GM19328 (cell line): ENCODE measurements around the gene CDKAL1.

Experiments
- ATAC-seq: cut with Tn5 transposase; IDR thresholded peaks from one replicate; pipeline ENCODE4 v1.9.1; 2021; ENCODE audit warnings: mild to moderate bottlenecking, moderate library complexity; ENCODE audit not compliant: unreplicated experiment

Gene CDKAL1

DNA sequence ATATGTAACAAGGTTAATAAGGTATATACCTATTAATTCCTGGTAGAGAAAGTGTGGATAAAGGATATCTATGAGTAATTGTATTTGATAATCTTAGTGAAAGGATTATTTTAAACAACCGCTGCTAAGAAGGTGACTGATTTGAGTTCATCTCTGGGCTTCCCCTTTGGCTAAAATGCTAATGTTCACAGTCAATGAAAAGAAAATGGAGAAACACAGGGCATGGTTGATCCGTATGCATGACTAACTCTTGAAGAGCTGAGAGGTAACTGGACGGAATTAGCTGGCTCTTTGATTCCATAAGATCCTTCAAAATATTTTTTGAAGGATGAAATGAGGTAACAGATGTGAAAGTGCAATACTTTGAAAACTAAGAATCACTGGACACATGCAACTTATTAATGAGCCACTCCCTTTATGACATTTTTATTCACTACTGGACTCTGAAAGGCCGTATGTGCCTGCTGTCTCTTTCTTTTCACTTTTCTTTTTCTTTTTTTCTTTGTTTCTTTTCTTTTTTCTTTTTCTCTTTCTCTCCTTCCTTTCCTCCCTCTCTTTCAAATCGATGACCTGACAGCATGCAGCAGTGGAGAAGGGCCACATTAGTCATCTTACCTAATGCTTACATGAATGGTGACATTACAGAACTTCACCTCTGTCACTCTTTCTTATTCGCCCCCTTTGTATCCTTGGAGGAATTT lies 464.6 kb downstream of the CDKAL1 start:
- ATAC-seq, result no peak

DNA sequence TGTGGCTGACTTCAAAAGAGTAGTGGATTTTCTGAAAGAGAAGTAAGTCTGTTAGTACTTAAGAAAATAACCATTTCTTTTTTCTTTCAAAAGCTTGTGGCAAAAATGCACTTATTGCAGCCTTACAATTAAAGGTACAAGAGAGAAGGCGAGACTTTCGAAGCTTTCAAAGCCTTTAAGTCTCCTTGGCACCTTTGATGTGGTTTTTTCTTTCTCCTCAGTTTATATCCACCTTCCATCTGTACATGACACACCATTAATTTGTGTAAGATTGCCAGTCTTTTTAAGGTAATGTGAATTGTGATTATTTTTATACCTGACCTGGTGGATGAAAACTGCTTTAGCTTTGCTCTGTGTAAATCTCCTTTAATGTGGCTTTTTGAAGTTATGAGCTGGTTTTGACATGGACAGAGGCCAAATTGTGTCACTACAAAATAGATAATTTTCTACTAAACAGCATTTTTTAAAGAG lies 466.1 kb downstream of the CDKAL1 start:
- ATAC-seq, result no peak

DNA sequence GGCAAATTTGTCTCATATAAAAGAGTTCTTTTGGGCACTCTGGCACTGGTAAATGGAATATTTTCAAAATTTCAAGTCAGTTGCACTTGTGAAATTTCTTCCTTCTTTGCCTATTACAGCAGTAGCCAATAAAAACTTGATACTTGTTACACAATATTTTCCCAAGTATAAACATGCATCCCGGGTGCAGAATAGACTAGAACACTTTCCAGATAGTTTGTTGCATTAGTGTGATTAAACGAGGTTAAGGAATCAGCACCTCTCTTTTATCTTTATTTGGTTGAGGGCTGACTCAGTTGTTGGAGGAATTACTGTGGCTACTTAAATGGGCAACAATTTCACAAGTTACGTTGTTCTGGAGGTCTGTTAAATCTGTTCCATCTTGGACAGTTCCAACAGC lies 467.5 kb downstream of the CDKAL1 start:
- no peak for ATAC-seq

DNA sequence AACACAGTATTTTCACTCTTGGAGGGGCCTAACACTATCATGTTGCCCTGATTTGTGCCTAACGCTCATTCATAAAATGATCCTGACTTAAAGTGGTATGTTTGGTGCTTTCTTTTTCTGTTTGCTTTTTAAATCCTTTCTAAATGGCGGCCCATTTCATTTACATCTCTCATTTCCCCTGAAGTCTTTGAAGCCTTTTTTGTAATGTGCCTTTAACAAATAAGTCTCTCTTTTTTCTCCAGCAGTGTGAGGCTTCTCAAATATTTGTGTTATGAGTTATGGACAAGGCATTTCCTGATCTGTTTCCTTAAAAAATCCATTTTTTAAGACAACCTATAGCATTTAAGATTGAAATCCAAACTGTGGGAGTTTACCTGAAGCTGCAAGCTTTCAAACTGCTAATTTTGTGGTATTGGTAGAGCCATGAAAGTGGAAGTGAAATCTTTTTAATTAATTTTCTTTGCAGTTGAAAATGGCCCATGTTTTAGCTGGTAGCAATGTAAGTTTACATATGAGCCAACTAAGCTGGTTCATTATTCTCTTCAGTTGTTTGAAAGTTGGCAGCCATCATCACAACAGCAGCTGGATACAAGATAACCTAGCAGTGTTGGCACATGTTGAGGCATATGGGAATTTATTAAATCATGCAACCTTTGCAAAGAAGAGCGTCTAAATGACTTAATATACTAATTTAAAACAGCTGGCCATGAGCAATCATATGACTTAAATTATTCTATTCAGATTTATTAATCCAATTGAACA lies 469.7 kb downstream of the CDKAL1 start:
- ATAC-seq, result peak; percentile 74

DNA sequence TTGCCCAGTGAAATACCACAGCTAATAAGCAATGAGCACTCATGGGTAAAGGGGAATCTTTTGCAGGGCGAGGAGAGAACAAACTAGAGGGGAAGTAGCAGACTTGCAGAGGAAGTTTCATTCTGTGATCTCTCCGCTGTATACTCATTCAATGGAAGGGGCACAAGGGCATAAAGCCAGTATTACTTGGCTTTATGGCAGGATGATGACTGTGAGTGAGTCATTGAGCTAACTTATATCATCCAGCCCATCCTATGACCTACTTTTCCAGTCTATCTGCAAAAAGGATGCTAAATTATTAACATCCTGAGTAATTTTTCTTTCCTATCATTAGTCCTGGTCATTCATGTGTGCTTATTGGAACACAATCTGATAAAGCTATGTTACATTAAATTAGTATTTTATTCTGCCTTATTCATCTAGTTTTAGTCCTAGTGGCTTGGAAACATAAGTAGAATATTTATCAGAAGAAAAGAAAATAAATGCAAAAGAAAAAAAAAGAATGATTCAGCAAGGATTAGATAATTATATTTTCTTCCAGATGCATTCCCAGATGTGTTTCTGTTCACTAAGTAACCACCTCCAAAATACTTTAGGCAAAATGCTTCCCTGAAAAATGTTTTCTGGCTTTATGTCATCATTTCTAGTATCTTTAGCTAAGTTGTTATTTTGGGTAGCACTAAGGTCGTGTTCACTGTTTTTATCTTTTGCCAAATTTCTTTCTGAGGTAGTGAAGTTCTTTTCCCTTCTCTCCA lies 471.7 kb downstream of the CDKAL1 start:
- no peak for ATAC-seq

DNA sequence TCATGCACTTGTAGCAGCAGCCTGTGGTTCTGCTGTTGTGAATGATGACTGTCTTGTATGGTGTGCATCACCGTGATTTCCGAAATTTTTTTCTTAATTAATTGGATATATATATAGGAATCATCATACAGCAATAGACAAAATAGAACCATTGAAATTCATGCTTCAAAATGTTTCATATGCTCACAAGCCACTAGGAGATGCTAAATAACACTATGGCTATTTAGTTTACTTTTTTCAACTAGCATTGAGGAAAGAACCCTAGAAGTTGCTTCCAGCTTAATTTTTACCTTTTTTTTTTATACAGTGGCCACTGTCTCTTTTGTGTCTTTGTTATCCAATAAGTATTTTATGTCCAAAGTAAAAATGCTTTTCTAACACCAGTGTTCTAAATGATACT lies 485.4 kb downstream of the CDKAL1 start:
- no peak for ATAC-seq

DNA sequence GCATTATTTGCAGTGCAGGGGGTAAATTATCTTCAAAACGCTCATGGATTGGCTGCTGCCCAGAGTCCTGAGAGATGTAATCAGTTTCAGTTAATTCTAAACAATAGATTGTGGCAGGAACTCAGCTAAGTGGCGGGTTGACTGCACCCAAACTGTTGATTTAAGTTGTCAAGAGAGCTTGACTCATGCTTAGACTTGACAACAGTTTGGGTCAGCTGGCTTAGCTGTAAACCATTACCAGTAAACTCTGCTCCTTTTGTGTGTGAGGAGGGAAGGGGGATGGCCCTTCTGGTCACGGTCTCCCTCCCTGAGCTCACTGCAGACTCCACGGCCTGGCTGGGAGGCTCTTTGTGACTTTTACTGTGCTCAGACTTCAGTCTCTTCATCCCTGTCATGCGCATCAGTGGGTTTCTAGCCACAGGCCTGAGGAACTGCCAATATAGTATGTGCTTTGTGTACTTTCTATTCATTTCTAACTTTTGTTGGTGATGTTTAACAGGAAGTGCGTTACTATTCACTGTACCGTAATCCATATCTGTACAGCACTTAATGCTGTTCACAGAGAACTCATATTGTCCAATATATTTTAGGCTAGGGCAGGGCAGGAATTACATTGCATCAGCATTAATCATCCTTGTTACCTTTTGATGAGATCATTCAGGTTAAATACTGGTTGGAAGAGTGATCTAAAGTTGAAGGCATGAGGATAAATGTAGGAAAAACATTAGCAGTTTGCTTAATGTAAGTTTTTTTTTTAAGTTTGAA lies 488.3 kb downstream of the CDKAL1 start:
- ATAC-seq, result peak; percentile 95

DNA sequence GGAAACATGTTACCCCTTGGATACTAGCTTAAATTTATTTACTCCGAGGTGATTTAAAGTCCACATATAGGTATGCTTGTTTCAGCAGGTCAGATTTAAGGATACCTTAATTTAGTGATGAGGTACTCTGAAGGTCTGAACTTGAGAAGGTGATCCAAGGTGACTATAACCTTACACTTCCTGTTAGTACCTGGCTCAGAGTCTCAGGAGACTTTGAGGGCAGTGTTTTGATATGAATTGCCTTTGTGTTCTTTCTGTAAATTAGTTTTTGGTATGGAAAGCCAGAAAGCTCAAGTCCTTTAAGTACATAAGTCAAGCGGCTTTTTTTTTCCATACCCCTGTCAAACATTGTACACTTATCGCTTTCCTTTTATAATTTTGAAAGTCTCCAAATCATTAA lies 489.0 kb downstream of the CDKAL1 start:
- ATAC-seq, result no peak

DNA sequence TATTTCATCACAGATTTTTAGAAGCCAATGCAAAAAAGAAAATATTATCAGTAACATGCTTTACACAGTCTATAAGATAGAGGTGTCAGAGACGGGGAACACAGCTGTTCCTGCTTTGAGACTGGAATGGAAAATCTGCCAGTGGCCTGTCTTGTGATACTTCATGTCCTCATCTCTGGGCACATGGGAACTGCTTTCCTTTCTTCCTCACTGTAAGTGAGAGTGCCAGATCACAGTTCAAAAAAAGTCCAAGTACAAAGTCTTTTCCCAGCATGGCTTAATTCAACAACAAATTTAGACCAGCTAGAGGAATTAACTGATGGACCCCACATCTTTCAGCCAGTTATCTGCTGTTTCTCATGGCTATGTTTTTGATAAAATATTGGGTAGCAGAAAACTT lies 490.4 kb downstream of the CDKAL1 start:
- ATAC-seq, result no peak

DNA sequence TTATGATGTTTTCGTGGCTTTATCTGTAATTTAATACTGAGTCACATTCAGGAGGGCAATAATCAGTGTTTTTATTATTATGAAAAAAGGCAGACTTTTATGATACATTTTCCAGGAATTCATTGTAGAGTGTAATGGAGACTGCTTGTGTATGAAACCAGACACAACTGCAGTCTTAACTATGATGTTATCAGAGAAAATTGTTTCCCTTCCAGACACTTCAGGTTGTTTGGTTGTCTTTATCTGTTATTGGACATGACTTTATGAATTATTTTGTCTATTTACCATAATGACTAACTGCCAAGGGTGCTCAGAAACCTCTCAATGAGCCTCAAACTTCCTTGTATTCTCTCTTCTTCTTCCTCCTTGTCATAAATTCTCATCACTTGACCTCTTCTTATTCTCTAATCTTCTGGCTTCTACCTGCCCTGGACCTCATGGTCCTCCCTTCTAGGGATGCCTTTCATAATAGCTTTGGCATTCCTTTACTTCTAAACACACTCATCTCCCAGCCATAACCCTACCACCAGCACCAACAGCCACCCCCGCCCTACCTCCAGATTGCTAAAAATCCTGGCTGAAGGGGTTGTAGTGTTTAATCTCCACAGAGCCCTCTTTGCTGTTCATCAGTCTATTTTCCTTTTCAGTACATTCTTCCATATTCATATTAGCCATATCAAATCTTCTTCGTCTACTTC lies 492.5 kb downstream of the CDKAL1 start:
- ATAC-seq, result no peak

DNA sequence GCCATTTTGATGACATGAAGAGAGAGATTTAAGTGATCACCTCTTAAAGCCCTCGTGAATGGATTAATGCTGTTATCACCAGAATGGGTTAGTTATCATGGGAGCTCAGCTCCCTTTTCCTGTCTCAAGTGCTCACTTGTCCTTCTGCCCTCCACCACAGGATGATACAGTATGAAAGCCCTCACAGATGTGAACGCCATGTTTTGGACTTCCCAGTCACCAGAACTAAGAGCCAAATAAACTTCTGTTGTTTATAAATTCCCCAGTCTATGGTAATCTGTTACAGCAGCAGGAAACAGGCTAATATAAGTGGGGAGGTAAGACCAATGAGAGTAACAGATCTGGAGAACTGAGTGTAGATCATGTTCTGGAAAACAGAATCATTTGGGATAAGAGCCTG lies 493.2 kb downstream of the CDKAL1 start:
- ATAC-seq, result no peak

DNA sequence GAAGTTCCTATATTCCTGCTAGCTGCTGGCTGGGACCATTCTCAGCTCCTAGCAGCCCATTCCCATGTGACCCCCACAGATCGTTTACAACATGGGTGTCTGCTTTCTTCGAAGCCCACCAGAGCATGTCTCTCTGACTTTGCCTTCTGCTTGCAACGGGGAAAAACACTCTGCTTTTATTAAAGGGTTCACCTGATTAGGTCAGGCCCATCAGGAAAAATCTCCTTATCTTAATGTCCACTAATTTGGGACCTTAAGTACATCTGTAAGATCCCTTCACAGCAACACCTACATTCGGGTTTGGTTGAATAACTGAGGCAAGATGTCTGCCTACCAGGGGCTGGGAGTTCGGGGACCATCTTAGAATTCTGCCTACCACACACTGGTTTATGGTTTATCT lies 496.9 kb downstream of the CDKAL1 start:
- ATAC-seq, result no peak

DNA sequence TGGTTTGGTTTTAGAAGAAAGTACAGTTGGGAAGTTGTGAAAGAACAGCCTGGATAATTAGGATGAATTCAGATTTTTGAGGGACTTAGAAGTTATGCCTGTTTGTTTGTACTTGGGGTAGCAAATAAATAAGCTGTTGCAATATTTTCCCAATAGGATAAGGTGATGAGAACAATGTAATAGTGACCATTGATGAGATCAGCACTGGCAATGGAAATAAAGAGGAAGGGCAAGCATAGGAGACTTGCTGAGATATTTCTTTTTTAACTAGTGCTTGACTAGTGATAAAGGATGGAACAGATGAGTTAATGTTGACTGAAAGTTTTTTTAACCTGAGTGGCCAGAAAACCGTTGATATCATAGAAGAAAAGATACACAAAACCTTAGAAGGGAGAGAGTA lies 498.8 kb downstream of the CDKAL1 start:
- ATAC-seq, result no peak

DNA sequence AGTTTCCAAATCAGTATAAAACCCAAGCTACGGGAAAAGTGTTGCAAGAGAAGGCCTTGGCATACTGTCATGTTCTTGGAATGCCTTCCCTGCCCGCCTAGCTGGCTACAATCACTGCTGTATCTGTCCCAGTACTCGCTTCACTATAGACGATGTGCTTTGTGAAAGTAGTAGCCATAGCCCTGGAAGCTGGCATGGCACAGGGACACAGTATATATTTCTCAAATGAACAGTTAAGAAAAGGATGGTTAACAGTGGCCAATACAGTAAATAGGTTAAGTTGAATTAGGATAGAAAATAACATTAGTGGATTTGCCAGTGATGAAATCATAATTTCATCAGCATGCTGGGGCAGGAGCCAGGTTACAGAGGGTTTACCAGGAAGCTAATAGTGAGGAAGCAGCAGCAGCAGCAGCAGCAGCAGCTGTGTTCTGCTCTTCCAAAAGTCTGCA lies 499.3 kb downstream of the CDKAL1 start:
- no peak for ATAC-seq

DNA sequence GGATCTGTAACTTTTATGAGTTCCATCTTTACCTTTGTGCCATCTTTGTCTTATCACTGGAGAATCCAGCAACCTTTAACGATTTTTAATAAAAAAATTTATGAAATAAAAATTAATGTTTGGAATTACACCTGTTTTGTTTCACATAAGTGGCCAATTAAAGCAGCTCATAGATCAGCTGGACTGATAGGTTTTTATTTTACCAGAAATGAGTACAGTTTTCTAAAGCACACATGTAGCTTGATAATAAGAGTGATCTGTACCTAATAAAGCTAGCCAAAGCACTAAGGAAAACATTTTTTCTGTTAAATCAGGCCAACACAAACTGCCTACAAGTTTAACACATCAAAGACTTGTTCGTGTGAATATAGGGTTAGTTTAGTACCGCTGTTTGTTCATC lies 500.1 kb downstream of the CDKAL1 start:
- no peak for ATAC-seq

DNA sequence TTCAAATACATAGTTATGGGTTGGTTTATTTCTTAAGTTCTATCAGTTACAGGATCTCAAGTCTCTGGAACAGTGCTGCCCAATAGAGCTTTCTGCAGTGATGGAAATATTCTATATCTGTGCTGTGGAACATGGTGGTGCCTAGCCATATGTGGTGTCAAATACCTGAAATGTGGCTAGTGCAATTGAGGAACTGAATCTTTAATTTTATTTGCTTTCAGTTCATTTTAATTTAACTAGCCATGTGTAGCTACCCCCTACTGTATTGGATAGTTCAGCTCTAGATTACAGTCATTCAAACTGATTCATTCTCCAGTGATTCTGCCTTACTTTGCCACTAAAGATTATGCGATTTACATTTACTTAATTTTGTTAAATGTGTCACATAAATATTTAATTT lies 503.2 kb downstream of the CDKAL1 start:
- ATAC-seq, result no peak

DNA sequence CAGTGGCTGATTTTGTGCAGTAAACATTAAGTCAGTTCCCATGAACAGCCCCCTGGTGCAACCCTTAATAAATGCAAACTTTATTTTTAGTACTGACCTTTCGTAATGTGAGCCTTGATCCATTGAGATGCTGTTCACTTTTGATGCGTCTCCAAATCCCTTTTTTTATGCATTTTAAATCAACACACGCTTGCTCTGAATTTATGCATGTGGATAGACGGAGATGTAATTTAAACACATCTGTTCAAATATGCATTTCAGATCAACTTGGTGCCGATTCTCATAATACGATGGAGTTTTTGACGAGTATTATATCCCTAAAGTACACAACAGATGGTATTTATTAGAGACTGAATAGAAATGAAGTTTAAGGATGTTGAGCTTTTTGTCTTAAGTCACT lies 505.7 kb downstream of the CDKAL1 start:
- ATAC-seq, result no peak

DNA sequence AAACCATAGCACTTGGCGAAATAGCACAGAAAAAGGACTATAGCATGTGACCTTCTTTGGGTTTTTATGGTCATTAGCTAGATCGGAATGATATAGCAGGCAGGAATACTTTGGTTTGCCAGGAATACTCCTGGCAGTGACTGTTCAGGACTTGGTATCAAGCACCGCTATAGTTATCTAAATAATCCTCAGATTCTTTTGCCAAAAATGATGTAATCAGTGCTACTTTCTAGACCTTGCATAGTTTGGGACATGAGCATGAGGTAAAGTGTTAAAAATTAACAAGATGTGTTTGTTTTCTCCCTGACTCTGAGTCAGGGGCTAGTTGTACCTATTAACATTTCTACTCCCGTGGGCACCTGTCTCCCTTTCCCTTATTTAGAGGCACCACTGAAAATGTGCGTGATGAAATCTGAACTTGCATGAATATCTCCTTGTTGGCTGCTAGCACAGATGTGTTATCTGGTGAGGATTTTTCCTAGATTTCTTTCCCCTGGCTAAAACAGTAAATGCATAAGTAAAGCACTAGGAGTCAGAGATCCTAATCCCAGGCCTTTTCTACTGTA lies 511.0 kb downstream of the CDKAL1 start:
- ATAC-seq, result no peak

DNA sequence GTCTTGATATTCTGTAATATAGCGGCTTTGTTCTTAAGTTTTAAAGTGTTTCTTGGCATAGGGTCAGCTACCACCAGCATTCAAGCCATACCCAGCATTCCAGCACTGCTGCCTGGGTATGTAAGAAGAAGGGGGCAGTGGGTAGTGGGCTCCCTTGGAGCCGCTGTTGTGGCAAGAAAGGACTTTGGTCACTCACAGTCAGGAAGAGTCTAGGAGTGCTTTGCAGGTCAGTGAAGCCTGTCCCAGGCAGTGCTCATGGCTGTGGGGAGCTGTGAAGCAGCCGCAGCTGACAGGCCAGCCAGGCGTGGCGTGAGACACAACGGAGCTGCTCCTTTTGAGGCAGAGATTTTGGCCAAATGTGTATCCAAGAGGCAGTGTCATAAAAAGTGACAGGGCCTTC lies 512.0 kb downstream of the CDKAL1 start:
- no peak for ATAC-seq

DNA sequence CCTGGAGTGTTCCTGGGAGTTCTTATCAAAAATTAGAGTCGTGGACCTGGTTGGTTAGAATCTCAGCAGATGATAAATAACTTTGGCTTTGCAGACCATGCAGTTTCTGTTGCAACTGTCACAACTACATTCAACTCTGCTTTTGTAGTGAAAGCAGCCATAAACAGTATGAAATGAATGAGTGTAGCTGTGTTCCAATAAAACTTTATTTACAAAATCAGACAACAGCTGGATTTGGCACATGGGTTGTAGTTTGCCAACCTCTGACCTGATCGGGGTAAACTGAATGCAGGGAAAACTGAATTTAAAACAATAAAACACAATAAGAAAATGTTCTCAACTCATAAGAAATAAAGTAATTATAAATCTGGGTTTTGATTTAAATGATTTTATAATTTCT lies 513.8 kb downstream of the CDKAL1 start:
- no peak for ATAC-seq
